HG02571 (cell line): ENCODE measurements around the gene LCA5L.

Source experiments
- ATAC-seq: cut with Tn5 transposase; IDR thresholded peaks from one replicate; pipeline ENCODE4 v1.9.1; 2021; ENCODE audit warnings: mild to moderate bottlenecking, moderate library complexity; ENCODE audit not compliant: unreplicated experiment

LCA5L gene

DNA sequence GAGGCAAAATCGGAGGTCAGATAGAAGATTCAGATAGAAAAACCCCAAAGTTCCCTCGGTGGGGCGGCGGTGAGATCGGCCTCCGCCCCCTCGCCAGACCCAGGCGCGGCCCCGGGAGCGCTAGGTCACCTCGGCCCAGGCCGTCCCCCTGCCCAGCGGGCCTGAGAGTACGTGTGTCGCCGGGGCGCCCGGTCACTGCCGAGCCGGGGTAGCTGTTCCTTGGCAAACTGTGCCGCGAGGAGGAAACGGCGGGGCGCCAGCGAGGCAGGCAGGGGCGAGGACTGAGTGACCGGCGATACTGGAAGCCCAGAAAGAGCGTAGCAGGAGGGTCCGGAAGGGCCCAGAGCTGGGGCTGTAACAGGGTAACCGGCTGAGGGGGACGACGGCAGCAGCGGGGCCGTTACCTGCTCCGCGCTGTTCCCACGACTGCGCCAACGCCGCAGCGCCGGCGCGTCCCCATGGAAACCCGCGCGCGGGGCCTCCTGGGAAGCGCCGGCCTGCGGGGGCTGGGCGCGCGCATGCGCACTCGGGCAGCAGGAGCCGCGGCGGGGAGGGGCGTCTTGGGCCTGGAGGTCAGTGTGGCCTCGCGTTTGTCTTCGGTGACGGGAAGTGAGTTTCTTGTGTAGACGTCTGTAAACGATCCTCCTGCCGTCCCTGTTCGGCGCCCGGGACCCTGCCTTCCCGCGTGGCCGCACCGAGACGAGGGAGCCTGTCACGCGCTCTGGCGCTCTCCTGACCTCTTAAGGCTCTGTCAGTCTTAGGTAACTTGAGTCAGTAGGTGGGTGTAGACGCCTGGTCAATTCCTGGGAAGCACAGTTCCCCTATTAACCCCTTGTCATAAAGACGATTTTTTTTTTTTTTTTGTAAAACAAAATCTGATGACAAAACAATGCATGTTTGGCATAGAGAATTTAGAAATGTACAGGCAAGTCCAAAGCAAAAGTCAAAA lies at the start of gene LCA5L:
TSS of gene LCA5L (minus strand) at position 458 of the 949 bp plus-strand sequence. CDS start 17,285 bp downstream, outside the sequence.
- peak; percentile 86 for ATAC-seq

DNA sequence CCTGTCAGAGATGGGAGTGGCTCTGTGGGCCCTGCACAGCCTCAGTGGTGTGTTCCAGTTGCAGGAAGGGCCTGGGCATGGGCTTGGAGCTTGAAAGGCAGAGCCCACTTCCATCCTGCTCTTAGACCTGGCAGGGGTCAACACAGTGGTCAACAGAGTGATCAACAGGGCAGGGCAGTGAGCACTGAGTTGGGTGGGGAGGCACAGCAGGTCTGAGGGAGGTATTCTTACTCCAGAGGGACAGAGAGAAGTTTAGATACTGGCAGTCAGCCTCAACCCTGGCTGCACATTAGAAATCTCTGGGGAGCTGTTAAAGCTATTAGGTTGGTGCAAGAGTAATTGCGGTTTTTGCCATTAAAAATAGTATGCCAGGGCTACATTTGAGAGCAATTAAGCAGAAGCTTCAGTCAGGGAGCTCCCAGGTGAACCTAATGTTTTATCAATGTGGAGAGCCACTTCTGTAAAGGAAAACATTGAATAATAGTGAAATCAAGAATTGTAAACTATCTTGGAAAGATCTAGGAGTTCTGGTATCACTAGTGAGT lies 43.9 kb upstream of the LCA5L start:
- ATAC-seq, result no peak

DNA sequence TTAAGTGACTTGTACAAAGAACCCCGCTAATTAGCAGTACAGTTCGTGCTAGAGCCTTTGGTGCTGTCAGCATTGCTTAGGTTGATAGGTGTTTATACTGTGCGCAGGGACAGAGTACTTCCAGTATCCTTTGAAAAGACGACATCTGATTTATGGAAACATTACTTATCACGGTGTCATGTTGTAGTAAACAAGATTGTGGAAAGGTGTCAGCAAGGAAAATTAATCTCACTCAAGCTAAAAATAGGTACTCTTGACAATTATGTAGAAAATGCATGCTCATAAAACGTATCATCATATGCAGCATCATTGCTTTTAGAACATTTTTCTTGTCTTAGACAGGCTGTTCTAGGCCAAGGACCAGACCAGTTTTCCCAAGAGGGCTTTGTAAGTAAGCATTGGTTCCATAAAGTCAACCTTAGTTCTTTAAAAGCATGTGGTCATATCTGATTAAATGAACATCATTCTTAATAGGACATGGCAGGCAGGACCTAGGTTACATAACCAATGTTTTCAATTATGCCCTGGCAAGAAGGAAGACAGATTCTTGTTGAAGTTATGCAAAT lies 39.2 kb upstream of the LCA5L start:
- no peak for ATAC-seq

DNA sequence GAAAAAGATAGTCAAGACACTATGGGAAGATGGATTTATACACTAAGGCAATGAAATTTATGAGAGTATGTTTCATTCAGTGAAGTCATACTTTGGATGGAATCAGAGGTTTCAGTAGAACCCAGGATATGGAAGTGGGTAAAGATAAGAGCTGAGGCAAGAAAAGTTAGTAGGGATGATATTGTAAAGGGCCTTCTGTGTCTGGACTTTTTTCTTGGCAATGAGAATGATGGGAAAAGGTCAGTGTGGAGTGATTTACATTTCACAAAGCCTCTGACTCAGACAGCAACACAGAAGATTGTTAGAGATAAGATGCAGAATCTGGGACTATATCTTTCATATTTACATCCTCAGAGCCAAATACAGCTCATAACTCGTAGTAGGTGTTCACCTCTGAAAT lies 38.3 kb upstream of the LCA5L start:
- no peak for ATAC-seq

DNA sequence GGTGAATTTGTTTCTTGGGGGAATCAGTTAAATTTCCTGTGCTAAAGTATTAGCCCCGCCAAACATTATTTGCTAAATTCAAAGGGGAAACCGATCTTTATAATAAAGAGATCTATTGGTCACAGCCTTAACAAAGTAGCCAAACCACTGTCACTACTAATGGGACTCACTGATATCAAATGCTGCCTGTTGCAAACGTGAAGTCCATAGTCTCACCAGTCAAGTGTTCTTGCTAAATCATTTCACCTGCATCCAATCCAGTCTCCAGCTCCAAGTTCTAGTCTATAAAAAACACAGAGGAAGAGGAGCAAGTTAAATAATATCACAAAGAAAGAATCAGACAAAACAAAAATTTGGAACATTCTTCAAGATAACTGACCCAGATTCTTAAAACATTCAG lies 36.3 kb upstream of the LCA5L start:
- no peak for ATAC-seq

DNA sequence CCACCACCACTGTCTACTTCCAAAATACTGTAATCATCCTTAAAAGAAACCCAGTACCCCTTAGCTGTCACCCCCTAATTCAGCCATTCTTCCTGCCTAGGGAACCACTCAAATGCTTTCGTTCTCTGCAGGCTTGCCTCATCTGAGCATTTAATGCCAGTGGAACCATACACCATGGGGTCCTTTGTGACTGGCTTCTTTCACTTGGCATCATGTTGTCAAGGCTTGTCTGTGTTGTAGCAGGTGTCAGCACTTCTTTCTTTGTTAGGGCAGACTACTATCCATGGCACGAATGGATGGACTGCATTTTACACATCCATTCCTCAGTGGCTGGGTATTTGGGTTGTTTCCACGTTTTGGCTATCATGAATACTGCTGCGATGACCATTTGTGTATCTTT lies 34.7 kb upstream of the LCA5L start:
- no peak for ATAC-seq

DNA sequence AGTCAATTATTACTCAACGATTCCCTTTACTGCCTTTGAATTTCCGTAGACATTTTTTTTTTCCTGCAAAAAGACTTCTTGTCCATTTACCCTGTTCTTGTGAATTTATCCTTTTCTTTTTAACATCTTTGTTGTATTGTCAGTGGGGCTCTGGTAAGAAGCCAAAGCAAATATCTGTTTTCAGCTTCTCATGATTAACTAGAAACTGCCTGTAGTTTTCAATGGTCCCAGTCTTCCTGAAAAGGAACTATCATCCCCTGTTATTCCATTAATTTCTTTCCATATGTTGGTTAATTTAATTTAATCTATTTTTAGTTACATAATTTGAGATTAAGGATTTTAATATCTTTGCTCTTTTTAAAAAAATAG lies 34.2 kb upstream of the LCA5L start:
- ATAC-seq, result no peak

DNA sequence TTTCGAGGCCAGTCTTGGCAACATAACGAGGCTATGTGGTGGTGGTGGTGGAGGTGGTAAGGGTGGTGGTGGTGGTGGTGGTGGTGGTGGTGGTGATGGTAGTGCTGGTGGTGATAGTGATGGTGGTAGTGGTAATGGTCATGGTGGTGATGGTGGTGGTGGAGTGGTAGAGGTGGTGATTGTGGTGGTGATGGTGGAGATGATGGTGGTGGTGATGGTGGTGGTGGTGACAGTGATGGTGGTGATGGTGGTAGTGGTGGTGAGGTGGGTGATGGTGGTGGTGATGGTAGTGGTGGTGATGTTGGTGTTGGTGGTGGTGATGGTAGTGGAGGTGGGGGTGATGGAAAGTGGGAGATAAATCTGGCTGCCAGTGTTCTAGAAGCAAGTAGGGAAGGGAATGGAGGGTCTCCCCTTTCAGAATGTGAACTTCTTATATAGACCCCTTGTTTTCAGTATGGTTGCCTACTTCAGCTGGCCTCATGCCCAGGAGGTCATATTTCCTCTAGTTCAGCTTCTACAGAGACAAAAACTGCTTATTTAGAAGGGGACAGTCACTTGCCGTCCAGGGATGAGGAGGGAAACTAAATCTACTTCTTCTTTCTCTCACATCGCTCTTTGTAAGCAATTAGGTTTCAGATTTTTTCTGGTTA lies 33.7 kb upstream of the LCA5L start:
- no peak for ATAC-seq

DNA sequence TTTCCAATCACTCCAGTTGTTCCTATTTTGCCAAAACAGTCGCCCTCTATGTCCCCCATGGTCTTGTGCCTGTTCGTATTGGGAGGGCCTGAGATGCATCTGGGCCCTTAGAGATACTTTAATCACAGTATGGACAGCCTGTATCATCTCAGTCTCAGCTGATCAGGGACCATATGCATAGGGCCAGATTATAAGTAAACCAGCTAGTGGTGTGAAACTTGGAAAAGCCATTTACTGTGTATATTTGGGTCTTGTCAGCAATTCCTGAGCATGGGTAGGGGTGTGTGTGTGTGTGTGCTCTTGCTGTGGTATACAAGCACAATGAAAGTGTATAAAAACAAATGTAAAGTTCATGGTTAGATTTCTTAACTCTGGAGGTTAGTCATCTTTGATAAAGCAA lies 29.0 kb upstream of the LCA5L start:
- no peak for ATAC-seq

DNA sequence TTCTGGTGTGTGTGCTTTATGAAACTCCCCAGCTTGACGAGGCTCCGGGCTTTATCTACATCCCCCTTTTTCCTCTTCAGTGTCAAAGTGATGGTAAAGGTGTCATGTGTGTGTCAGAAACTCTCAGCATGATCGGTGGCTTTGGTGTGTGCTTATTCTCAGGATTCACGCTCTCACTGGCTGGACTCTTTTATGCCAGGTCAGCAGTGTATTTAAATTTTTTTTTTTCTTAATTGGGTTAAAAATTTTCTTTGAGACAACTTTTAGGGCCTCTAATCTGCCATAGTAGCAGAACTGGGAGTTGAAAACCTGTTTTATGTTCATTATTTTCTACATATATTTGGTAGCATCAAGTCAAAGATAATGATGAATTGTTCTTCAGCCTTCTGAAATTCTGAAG lies 27.2 kb upstream of the LCA5L start:
- ATAC-seq, result no peak

DNA sequence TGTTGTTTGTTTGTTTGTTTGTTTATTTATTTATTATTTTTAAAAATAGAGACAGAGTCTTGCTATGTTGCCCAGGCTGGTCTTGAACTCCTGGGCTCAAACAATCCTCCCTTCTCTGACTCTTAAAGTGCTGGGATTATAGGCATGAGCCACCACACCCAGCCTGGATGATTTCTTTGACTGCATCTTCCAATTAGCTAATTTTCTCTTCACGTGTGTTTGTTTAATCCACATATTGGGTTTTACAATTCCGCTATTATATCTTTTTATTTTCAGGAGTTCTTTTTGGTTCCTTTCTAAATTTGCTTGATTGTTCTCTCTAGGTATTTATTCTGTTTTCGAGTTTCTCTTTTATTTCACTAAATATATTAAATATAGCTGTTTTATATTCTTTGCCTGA lies 26.0 kb upstream of the LCA5L start:
- no peak for ATAC-seq

DNA sequence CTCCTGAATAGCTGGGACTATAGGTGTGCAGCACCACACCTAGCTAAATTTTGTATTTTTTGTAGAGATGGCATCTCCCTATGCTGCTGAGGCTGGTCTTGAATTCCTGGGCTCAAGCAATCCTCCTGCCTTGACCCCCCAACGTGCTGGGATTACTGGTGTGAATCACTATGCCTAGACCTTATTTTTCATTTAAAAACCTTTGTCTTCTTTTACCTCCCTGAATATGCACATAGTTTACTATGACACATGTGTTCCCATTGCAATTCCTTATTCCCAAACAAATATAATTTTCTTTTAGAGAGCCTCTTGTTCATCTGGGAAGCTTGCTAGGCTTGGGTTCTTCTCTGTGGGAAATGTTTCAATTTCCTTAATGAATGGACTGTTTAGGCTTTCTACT lies 23.0 kb upstream of the LCA5L start:
- ATAC-seq, result no peak

DNA sequence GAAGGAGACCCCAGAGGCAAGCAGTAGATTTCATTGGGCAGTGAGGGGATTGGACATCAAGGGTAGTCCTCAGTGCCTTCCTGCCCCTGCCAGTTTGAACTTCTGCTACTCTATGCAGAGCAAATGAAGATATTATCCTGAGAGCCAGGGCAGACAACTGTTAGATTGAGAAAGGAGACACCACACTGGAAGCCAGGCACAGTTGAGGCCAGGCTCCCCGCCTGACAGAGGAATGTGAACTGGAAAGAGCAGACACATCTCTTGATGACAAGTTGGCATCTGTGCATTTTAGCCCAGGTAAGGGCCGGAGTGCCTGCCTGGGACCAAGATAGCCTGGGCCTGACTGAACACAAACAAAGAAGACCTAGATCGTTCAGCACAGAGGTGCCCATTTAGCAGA lies 22.2 kb upstream of the LCA5L start:
- ATAC-seq, result no peak

DNA sequence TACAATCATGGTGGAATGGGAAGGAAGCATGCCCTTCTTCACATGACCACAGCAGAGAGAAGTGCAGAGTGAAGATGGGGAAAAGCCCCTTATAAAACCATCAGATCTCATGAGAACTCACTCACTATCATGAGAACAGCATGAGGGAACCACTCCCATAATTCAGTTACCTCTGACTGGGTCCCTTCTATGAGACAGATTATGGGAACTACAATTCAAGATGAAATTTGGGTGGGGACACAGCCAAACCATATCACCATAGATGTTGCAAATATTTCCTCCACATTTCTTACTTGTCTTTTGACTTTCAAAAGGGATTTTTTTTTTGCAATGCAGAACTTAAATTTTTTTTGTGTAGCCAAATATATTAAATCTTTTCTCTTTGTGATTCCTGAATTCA lies 21.0 kb upstream of the LCA5L start:
- ATAC-seq, result no peak

DNA sequence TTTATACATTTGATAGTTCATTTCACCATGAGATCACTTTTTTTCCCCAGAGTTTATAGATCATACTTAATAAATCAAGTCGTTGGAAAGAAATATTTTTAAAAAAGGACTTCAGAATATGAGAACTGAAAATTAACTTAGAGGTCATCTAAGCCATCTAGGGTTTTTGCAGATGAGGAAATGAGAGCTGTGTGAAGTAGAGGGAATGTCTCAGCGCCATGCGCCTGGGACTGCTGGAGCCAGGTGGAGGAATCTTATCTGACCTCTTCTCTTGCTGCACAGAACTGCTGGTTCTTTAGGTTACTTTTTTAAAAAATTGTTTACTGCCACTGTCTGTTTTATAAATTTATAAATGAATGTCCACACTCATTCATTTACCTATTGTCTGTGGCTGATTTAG lies 17.7 kb upstream of the LCA5L start:
- ATAC-seq, result no peak

DNA sequence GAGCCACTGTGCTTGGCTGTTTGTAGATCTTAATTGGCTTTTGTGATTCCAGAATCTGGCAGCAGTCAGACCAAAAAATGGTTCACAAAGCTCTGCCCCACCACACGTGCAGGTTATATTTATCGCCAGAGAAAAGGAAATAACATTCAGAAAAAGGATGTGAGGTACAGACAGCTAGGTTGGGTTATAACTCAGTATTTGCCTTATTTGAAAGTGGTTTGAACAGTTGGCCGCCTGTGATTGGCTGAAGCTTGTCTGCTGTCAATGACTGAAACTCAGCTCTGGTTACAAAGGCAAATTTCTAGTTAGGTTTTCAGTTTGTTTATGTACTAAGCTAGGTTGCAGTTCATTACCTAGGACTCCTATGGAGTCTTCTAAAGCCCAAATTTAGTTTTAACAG lies 15.8 kb upstream of the LCA5L start:
- ATAC-seq, result no peak

DNA sequence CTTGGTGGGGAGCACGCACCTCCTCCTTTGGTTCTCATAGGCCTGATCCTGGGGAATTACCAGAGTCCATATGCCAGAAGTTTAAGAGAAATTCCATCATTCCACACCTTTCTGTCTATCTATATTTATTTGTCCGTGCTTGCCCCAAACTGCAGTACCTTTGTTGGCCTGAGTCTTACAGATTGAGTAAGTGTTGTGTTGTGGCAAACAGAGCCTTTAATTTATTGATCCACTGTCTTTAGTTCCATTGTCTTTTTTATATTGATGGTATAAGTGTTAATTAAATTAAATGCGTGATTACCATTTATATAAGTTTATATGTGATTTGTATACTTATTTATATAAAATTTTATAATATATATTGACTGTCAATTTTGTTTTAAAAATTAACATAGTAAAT lies 11.1 kb upstream of the LCA5L start:
- no peak for ATAC-seq

DNA sequence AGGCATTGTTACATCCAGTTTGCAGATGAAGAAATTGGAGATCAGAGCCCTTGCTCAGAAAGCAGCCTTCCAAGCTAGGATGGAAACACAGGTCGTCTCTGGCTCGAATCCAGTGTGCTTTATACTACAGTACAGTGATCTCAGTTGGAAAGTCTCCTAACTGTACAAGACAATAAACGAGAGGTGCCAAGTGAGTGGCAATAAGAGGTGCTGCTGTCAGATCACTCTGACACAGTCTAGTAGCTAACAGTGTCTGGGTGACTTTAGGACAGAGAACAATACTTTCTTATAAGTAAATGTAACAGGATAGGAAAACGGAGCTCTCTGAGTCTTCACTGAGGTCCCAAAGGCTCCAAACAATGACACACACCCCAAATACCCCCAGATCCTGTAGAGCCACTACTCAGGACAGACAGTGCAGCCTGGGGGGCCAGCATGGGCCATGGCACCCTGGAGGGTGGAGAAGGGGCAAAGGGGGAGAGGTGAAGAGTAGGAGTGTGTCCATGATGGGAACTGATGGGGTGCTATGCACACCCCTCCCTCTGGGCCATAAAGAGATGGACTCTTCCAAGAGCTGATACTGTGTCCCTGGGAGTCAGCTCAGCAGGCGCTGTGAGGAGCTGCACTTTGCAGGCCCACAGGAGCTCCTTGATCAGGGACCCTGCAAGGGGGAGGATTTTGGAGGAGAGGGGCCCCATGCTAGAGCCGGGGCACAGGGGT lies 9.5 kb upstream of the LCA5L start:
- ATAC-seq, result no peak

DNA sequence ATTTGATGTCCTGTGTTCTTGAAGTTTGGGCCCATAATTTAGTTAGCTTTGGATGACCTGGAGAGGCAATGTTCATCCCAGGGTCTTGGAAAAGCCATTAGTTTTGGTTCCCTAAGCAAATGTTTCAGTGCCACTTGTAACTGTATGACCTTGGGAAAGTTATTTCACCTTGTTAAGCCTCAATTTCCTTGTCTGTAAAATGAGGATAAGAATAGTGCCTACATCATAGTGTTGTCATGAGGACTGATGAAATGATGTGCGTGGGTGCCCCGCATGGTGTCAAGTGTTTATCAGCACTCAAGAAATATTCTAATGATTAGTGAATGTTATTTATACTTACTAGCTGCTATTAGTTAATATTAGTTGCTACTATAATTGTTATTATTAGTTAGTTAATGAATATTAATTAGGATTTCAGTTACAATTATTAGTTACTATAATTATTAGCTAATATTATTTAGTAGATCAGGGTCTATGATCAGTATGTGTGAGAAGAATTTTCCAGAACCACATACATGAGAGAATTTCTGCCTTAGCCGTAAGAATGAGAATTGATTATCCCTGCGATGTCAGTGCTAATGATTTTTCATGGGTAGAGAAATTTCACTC lies 8.1 kb upstream of the LCA5L start:
- ATAC-seq, result no peak

DNA sequence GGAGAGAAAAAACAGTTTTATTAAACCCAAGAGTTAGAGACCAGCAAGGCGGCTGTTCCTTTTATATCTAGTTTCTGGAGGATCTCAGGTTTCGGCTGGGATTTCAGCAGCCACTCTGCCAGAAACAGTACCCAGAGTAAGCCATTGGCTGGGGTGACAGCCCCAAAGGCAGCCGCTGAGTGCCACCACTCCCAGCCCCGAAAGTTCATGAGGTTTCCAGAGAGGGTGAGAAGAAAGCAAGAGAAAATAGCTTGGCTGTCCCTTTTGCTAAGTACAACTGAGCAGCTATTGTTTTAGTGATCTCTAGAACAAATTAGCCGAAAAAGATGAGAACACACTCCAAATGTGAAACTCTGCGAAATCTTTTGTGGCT lies 7.4 kb upstream of the LCA5L start:
- ATAC-seq, result no peak
